ENCODE data around the gene GPR35.

GPR35 gene

GRCh38 chr2:240624950-240625621, at the start of gene GPR35:
TSS of gene GPR35 (plus strand) at chr2:240625480. CDS start at chr2:240629953, 4,473 bp downstream.
- DNase-seq: no peak

GRCh38 chr2:240576036-240576435, 49.2 kb upstream of the GPR35 start:
- no peak for DNase-seq

- no peak for DNase-seq
Observed at GRCh38 chr2:240576436-240577205, 48.7 kb upstream of the GPR35 start.

GRCh38 chr2:240577281-240578109, 47.8 kb upstream of the GPR35 start:
- no peak for DNase-seq

GRCh38 chr2:240578110-240578450, 47.2 kb upstream of the GPR35 start:
- DNase-seq: no peak

GRCh38 chr2:240578488-240578887, 46.8 kb upstream of the GPR35 start:
- DNase-seq: no peak

- DNase-seq: no peak
Observed at GRCh38 chr2:240579071-240579762, 46.1 kb upstream of the GPR35 start.

- peak; percentile 45 to 88 for DNase-seq
Observed at GRCh38 chr2:240579771-240580614, 45.3 kb upstream of the GPR35 start.

- DNase-seq: no peak
Observed at GRCh38 chr2:240581811-240582210, 43.5 kb upstream of the GPR35 start.

- no peak for DNase-seq
Observed at GRCh38 chr2:240582781-240583180, 42.5 kb upstream of the GPR35 start.

GRCh38 chr2:240583774-240584173, 41.5 kb upstream of the GPR35 start:
- no peak for DNase-seq

- DNase-seq: peak; percentile 98 to 99
Observed at GRCh38 chr2:240584486-240585031, 40.7 kb upstream of the GPR35 start.

GRCh38 chr2:240585101-240585500, 40.2 kb upstream of the GPR35 start:
- no peak for DNase-seq

- DNase-seq: no peak
Observed at GRCh38 chr2:240585681-240586197, 39.5 kb upstream of the GPR35 start.

GRCh38 chr2:240586198-240586918, 38.9 kb upstream of the GPR35 start, which contains the start of gene CAPN10:
TSS of gene CAPN10 (plus strand) at chr2:240586734. CDS start at chr2:240586912, 178 bp downstream.
- DNase-seq: peak; percentile 85 to 92

- peak in 1 of 2 experiments; percentile 38 for DNase-seq
Observed at GRCh38 chr2:240586919-240587800, 38.1 kb upstream of the GPR35 start.

GRCh38 chr2:240588006-240588655, 37.1 kb upstream of the GPR35 start:
- DNase-seq: no peak

- DNase-seq: no peak
Observed at GRCh38 chr2:240588669-240589068, 36.6 kb upstream of the GPR35 start.

GRCh38 chr2:240589375-240589774, 35.9 kb upstream of the GPR35 start:
- DNase-seq: no peak

Data from NCI-H524 (cell line).